HG03558 (cell line): ENCODE data around the gene NOSTRIN.
"Not testable (repeated sequence)": the region's sequence is repeated elsewhere in the genome, so short reads cannot be mapped to it uniquely, and the experiment has no call there.

Source experiments
- ATAC-seq: cut with Tn5 transposase; IDR thresholded peaks from one replicate; pipeline ENCODE4 v1.9.1; 2021; ENCODE audit warnings: moderate number of reproducible peaks; ENCODE audit not compliant: unreplicated experiment; ENCODE audit errors: extremely low read depth

Gene NOSTRIN

GRCh38 chr2:168870369-168870768 lies 67.9 kb downstream of the NOSTRIN start:
- not testable (repeated sequence) for ATAC-seq

GRCh38 chr2:168870824-168871223 lies 68.4 kb downstream of the NOSTRIN start:
- ATAC-seq = not testable (repeated sequence)

- ATAC-seq = no peak
Measured at GRCh38 chr2:168874368-168875054, 72.1 kb downstream of the NOSTRIN start.

- not testable (repeated sequence) for ATAC-seq
Measured at GRCh38 chr2:168882163-168882562, 79.7 kb downstream of the NOSTRIN start.

GRCh38 chr2:168884975-168885374 lies 82.5 kb downstream of the NOSTRIN start:
- ATAC-seq = no peak

- ATAC-seq = no peak
Measured at GRCh38 chr2:168889635-168890005, 87.2 kb downstream of the NOSTRIN start.

- peak; percentile 100 for ATAC-seq
Measured at GRCh38 chr2:168890006-168890782, 87.8 kb downstream of the NOSTRIN start, which contains the start of gene SPC25. TSS of gene SPC25 (minus strand) at chr2:168890430. CDS start at chr2:168889519, 911 bp downstream.

- ATAC-seq = no peak
Measured at GRCh38 chr2:168892327-168892726, 89.9 kb downstream of the NOSTRIN start.

GRCh38 chr2:168894101-168894500 lies 91.7 kb downstream of the NOSTRIN start:
- ATAC-seq = no peak

- ATAC-seq = no peak
Measured at GRCh38 chr2:168894720-168895119, 92.3 kb downstream of the NOSTRIN start.

- no peak for ATAC-seq
Measured at GRCh38 chr2:168895771-168896170, 93.3 kb downstream of the NOSTRIN start.

- no peak for ATAC-seq
Measured at GRCh38 chr2:168896783-168897182, 94.3 kb downstream of the NOSTRIN start.

- no peak for ATAC-seq
Measured at GRCh38 chr2:168897449-168897848, 95.0 kb downstream of the NOSTRIN start.

- ATAC-seq = no peak
Measured at GRCh38 chr2:168901003-168901402, 98.6 kb downstream of the NOSTRIN start, which contains the start of gene G6PC2. TSS of gene G6PC2 (plus strand) at chr2:168901291. CDS start at chr2:168901332, 41 bp downstream.

- no peak for ATAC-seq
Measured at GRCh38 chr2:168903888-168904287, 101.5 kb downstream of the NOSTRIN start.

GRCh38 chr2:168904358-168904757 lies 101.9 kb downstream of the NOSTRIN start:
- ATAC-seq = no peak

GRCh38 chr2:168907940-168908662 lies 105.7 kb downstream of the NOSTRIN start:
- ATAC-seq = no peak

- no peak for ATAC-seq
Measured at GRCh38 chr2:168910330-168910729, 107.9 kb downstream of the NOSTRIN start.

GRCh38 chr2:168912466-168912865 lies 110.0 kb downstream of the NOSTRIN start:
- no peak for ATAC-seq

GRCh38 chr2:168912901-168913369 lies 110.5 kb downstream of the NOSTRIN start:
- ATAC-seq = no peak

GRCh38 chr2:168913495-168913894 lies 111.1 kb downstream of the NOSTRIN start:
- no peak for ATAC-seq
